ENCODE results near the gene ATG16L1.

DNA sequence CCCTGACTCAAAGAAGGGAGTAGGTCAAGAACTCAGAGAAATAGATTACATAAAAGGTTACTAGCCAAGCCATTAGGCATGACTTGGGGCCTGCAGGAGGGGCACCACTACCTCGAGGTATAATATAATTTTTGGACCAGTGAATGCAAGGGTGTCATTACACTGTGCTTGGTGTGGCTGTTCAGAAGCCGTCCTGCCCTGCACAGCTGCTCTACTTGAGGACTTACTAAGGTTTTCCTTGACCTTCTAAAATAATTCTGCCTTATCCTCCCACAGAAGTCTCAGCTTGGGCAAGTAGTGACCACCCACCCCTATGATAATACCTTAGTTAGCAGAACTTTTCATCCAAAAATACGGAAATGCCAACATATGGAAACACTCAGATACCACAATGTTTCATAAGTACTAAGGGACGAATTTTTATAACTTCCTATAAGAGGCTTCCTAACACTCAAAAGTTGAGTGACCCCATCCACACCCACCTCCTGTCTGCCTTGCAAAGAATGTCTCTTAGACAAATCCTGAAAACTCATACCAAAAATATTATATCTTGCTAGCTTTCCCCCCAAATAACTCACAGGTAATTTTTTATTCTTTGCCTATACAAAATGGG is 17.7 kb upstream of the ATG16L1 start:
- TF ChIP-seq, protein P1, sequence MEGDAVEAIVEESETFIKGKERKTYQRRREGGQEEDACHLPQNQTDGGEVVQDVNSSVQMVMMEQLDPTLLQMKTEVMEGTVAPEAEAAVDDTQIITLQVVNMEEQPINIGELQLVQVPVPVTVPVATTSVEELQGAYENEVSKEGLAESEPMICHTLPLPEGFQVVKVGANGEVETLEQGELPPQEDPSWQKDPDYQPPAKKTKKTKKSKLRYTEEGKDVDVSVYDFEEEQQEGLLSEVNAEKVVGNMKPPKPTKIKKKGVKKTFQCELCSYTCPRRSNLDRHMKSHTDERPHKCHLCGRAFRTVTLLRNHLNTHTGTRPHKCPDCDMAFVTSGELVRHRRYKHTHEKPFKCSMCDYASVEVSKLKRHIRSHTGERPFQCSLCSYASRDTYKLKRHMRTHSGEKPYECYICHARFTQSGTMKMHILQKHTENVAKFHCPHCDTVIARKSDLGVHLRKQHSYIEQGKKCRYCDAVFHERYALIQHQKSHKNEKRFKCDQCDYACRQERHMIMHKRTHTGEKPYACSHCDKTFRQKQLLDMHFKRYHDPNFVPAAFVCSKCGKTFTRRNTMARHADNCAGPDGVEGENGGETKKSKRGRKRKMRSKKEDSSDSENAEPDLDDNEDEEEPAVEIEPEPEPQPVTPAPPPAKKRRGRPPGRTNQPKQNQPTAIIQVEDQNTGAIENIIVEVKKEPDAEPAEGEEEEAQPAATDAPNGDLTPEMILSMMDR (IDR thresholded peaks at IDR 0.05): no peak
- TF ChIP-seq POLR2AphosphoS5 (IDR thresholded peaks at IDR 0.05) (no peak), POLR2A (IDR thresholded peaks at IDR 0.05) (no peak)
